K562 (cell line): ENCODE measurements around the gene CLIC1. TPM values are rescaled to one million over a fixed set of nuclear protein-coding genes. Genes with fewer than 3 reads are reported as not detected.

Experiments
- ATAC-seq: fragments of 200-7000 bp; cut with Tn5 transposase; 3 replicates; pipeline ENCODE4 v1.9.1; 2020; ENCODE audit warnings: moderate library complexity
- BruUV-seq: library from RNA; stranded (reverse); fragments of 400-500 nt; replicated peaks from 2 replicates; lab custom pipeline; 2021; lab: Mats Ljungman, UMichigan
- CTCF ChIA-PET: fragments of 300-600 bp; formaldehyde crosslinking; extraction: SDS; loops from one replicate; lab custom pipeline; 2021; ENCODE audit warnings: low intra/inter-chr PET ratio; lab: Yijun Ruan, JAX
- POLR2A ChIA-PET: fragments of 300-600, 350-650 bp; sonication (Branson Sonifier 250); formaldehyde crosslinking; extraction: SDS; loops from one replicate; lab custom pipeline; 2021; ENCODE audit warnings: antibody characterized with exemption, inconsistent platforms; lab: Yijun Ruan, JAX
- DNase-seq, 4 experiments: peaks; one replicate each; pipeline versions ENCODE4 v3.0.0 to v3.0.0-alpha.2; 2011 to 2018; ENCODE audit warnings: low spot score in 3 of 4, mixed read lengths in 3 of 4; ENCODE audit errors: extremely low read depth in 1 of 4
- FAIRE-seq: peaks from 2 replicates; lab custom pipeline; 2011; peaks lifted over from hg19 to GRCh38; lab: Jason Lieb, UNC
- H2AFZ ChIP-seq: 2 replicates; pipeline ENCODE4 v1.6.0; 2011; ENCODE audit warnings: low read depth, low read length, control low read depth, inconsistent platforms
- H3K27ac ChIP-seq: fragments of 200-600 bp; 3 replicates; pipeline ENCODE4 v1.8.0; 2011; ENCODE audit warnings: low read depth, mild to moderate bottlenecking, control low read depth, inconsistent platforms, low read length, moderate library complexity, mixed read lengths; ENCODE audit errors: extremely low read depth
- H3K27me3 ChIP-seq, 2 experiments: fragments of 300-600 bp in 1 of 2; 2 replicates in 1 of 2; 3 replicates in 1 of 2; pipeline versions ENCODE4 v1.6.0 to v1.8.0; 2011; ENCODE audit warnings: inconsistent platforms in 2 of 2, low read length in 2 of 2, mild to moderate bottlenecking in 1 of 2, mixed read lengths in 1 of 2, moderate library complexity in 1 of 2; ENCODE audit not compliant: control insufficient read depth in 2 of 2, insufficient read depth in 2 of 2
- H3K36me3 ChIP-seq: fragments of 300-600 bp; 3 replicates; pipeline ENCODE4 v1.8.0; 2011; ENCODE audit warnings: mild to moderate bottlenecking, low read length, inconsistent platforms; ENCODE audit not compliant: control insufficient read depth, insufficient read depth
- H3K4me1 ChIP-seq, 2 experiments: fragments of 200-600 bp in 1 of 2; replicated peaks in 1 of 2; 2 replicates in 1 of 2; 3 replicates in 1 of 2; pipeline versions ENCODE4 v1.5.1 to v1.8.0; 2011; ENCODE audit warnings: inconsistent platforms in 2 of 2, low read length in 2 of 2, mild to moderate bottlenecking in 1 of 2, mixed read lengths in 1 of 2, moderate library complexity in 1 of 2; ENCODE audit not compliant: control insufficient read depth in 2 of 2, insufficient read depth in 2 of 2
- H3K4me2 ChIP-seq: 2 replicates; pipeline ENCODE4 v1.6.1; 2011; ENCODE audit warnings: low read length, control low read depth, inconsistent platforms, mixed read lengths; ENCODE audit not compliant: insufficient read depth
- H3K4me3 ChIP-seq: fragments of 200-600 bp; sonication (generic), shearing (Covaris generic); 2 replicates; pipeline ENCODE4 v1.5.1; 2016; ENCODE audit warnings: control low read depth, inconsistent platforms
- H3K79me2 ChIP-seq: fragments of 200-600 bp; 3 replicates; pipeline ENCODE4 v1.8.0; 2011; ENCODE audit warnings: low read length, inconsistent platforms; ENCODE audit not compliant: control insufficient read depth, insufficient read depth
- H3K9ac ChIP-seq, 2 experiments: 2 replicates each; pipeline versions ENCODE4 v1.6.0 to v1.6.1; 2011; ENCODE audit warnings: low read depth in 2 of 2, low read length in 2 of 2, control low read depth in 1 of 2, inconsistent platforms in 1 of 2, mild to moderate bottlenecking in 1 of 2, mixed read lengths in 1 of 2; ENCODE audit not compliant: insufficient read depth in 1 of 2
- H3K9me1 ChIP-seq: one replicate; pipeline ENCODE4 v1.6.0; 2011; ENCODE audit warnings: inconsistent platforms, mild to moderate bottlenecking, low read length, moderate library complexity; ENCODE audit not compliant: control insufficient read depth, insufficient read depth
- H3K9me3 ChIP-seq: replicated peaks from 2 replicates; pipeline ENCODE4 v1.5.1; 2011; ENCODE audit warnings: low read depth, low read length, inconsistent platforms; ENCODE audit not compliant: control insufficient read depth, insufficient read depth
- H4K20me1 ChIP-seq: replicated peaks from 2 replicates; pipeline ENCODE4 v1.6.1; 2011; ENCODE audit warnings: low read length, inconsistent platforms, mixed read lengths; ENCODE audit not compliant: control insufficient read depth, insufficient read depth
- ARID2 ChIP-seq: fragments of 450-650 bp; IDR thresholded peaks from 2 replicates; pipeline ENCODE4 v1.6.1; 2017; ENCODE audit warnings: antibody characterized with exemption, mild to moderate bottlenecking
- CBX8 ChIP-seq: fragments of 200-600 bp; sonication (generic); IDR thresholded peaks from 2 replicates; pipeline ENCODE4 v1.6.1; 2012; ENCODE audit warnings: borderline replicate concordance, mixed run types, low read depth, mild to moderate bottlenecking, moderate library complexity, mixed read lengths, low read length, control low read depth, inconsistent platforms; ENCODE audit not compliant: poor library complexity, severe bottlenecking; ENCODE audit errors: extremely low read depth
- CHCHD3 ChIP-seq: fragments of 250-450 bp; sonication (Bioruptor Pico); IDR thresholded peaks from 2 replicates; pipeline ENCODE4 v2.1.2; 2022; ENCODE audit warnings: mild to moderate bottlenecking
- E2F5 ChIP-seq: sonication (generic); formaldehyde crosslinking; IDR thresholded peaks from 2 replicates; pipeline ENCODE4 v1.8.0; 2022; ENCODE audit warnings: mild to moderate bottlenecking, missing genetic modification reagents
- HMGN3 ChIP-seq: IDR thresholded peaks from 2 replicates; pipeline ENCODE4 v1.6.1; 2011; ENCODE audit warnings: borderline replicate concordance, low read depth, mild to moderate bottlenecking, mixed read lengths, low read length; ENCODE audit not compliant: insufficient read length; ENCODE audit errors: extremely low read depth
- HNRNPK ChIP-seq: fragments of 200-400 bp; formaldehyde crosslinking; IDR thresholded peaks from one replicate; pipeline ENCODE4 v1.6.1; 2018; ENCODE audit warnings: mild to moderate bottlenecking, low read depth, low read length; ENCODE audit not compliant: poor library complexity, severe bottlenecking
- KDM5B ChIP-seq: fragments of 200-600 bp; sonication (generic); IDR thresholded peaks from 2 replicates; pipeline ENCODE4 v1.6.1; 2012; ENCODE audit warnings: low read depth, mild to moderate bottlenecking, moderate library complexity, low read length, control low read depth, inconsistent platforms; ENCODE audit not compliant: insufficient replicate concordance
- MAZ ChIP-seq, 2 experiments: fragments of 450-650 bp in 1 of 2; sonication (generic) in 1 of 2; formaldehyde crosslinking; IDR thresholded peaks in 1 of 2; conservative IDR thresholded peaks in 1 of 2; 2 replicates each; pipeline versions ENCODE4 v1.4.0 to v1.5.0; 2020; ENCODE audit warnings: mild to moderate bottlenecking in 1 of 2, missing genetic modification reagents in 1 of 2
- RBFOX2 ChIP-seq: fragments of 200-400 bp; formaldehyde crosslinking; IDR thresholded peaks from 2 replicates; pipeline ENCODE4 v1.6.1; 2017; ENCODE audit warnings: low read depth, mild to moderate bottlenecking, low read length, moderate library complexity
- ZC3H4 ChIP-seq: sonication (generic); formaldehyde crosslinking; IDR thresholded peaks from 2 replicates; pipeline ENCODE4 v1.9.0; 2021; ENCODE audit warnings: missing genetic modification reagents, borderline replicate concordance
- ZNF263 ChIP-seq: sonication (generic); formaldehyde crosslinking; IDR thresholded peaks from 2 replicates; pipeline ENCODE4 v1.8.0; 2022; ENCODE audit warnings: mild to moderate bottlenecking, missing genetic modification reagents, borderline replicate concordance
- WGBS: fragments of 100-300 bp; shearing (Covaris generic); methylation state at CpG from one replicate; pipeline ENCODE4 v1.1.6; 2016; ENCODE audit warnings: low coverage, mixed read lengths; ENCODE audit not compliant: insufficient coverage; ENCODE audit errors: missing lambda C conversion rate; 5-methylcytosine and 5-hydroxymethylcytosine counted together
- in situ Hi-C: fragments of 300-500 bp; cut with MboI; formaldehyde crosslinking; loops from 4 replicates; pipeline ENCODE4 v1.15.0; 2018; ENCODE audit warnings: inconsistent platforms, mixed read lengths
- intact Hi-C: fragments of 100-400 bp; cut with micrococcal nuclease; formaldehyde crosslinking; loops from 2 replicates; pipeline ENCODE4 v1.14.2; 2022
- polyA plus RNA-seq, 8 experiments: library from polyadenylated mRNA; depleted of rRNA in 4 of 8; stranded (reverse) in 5 of 8; unstranded in 3 of 8; fragments of >200 nt; fragmentation: Nextera tagmentation in 2 of 8; fragmentation: Illumina TruSeq in 1 of 8; extraction: Ambion mirVana in 2 of 8; extraction: Trizol in 1 of 8; gene quantifications; 2 replicates each; pipeline versions ENCODE4 v1.2.1 to v1.2.3, GENCODE V29; 2011 to 2014; ENCODE audit warnings: inconsistent platforms in 1 of 8, missing spikeins in 1 of 8
- total RNA-seq, 7 experiments: library from RNA; depleted of rRNA in 6 of 7; stranded (reverse); fragments of >200 nt in 6 of 7; fragmentation: Illumina TruSeq in 2 of 7; extraction: Trizol in 2 of 7; gene quantifications; 2 replicates each; pipeline versions ENCODE4 v1.2.1 to v1.2.3, GENCODE V29; 2011 to 2021; ENCODE audit warnings: low replicate concordance in 1 of 7
- TF ChIP-seq, protein P1 (sequence below): sonication (generic); formaldehyde crosslinking; IDR thresholded peaks from 2 replicates; pipeline ENCODE4 v1.8.1; 2023; ENCODE audit warnings: missing genetic modification reagents, mild to moderate bottlenecking, borderline replicate concordance

Gene CLIC1
- total and polyA plus RNA-seq, 9 of the 15 experiments (the other 6 are each of a cell fraction or from before 2014, with no cell fraction given): 1,267 to 2,419 (median 1,808) TPM

DNA sequence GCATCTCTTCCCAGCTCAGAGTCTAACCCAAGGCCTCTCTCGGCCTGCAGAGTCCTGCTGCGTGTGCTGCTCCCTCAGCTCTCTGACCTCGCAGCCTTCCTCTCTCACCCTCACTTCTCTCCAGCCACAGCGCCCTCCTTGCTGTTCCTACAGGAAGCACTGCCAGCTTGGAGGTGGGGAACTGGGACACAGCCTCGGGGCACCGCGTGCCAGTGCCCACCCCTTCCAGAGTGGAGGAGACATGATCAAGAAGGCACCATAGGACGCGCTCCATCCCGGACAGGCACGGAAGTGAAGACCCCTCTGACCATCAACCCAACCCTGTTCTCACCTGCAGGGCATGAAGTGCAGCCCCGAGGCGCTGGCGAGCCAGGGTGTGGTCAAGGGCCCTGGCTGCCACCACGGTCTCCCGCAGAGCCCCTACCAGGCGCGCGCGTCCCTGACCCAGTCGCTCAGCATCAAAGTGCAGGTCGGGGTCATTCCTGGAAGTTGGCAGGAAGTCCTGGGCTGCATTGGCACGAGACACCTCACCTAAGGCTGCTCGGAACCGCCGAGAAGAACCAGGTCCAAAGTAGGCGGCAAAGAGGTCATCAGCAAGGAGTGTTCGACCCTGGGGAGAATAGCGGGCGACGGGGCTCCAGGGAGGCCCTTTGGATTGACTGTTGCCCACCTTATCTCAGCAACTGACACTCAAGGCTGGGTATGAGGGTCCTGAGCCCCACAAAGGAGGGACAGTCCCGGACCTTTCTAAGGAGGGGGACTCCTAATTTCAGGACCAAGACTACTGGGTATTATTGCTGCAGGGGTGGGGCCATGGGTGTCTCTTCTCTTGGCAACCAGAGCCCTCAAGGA lies 39.5 kb upstream of the CLIC1 start:
- Histone ChIP-seq H2AFZ (0 out of 2 replicates have a peak overlapping the region, but pooled peaks have one; percentile 3), H3K9me1 (peaks cover 6% of the 10 kb centered on the region), H3K9me3 (no peaks in the 10 kb centered on the region), H3K79me2 (no peaks in the 10 kb centered on the region), H3K4me1 (peaks cover 43 to 83% of the 10 kb centered on the region in 2 experiments), H3K4me3 (no peak overlapping the region; the same call in 1 of the 2 replicates), H3K27me3 (no peaks in the 10 kb centered on the region), H3K27ac (peak overlapping the region; percentile 87), H3K36me3 (peaks cover 35% of the 10 kb centered on the region; the same call in 2 of the 3 replicates), H3K9ac (peak overlapping the region; percentile 64 to 88; a peak in 3 of 4 replicates), H4K20me1 (no peaks in the 10 kb centered on the region), H3K4me2 (0 out of 2 replicates have a peak overlapping the region, but pooled peaks have one; percentile 56)
- ATAC-seq (no peak), DNase-seq (no peak), FAIRE-seq (no peak)
- intact Hi-C loops (loop anchor here (2.0 to 10.0 kb wide), 2 partner anchors 19 to 231 kb away; partner anchors contain the start of genes ATP6V1G2, DDX39B, NFKBIL1 and VARS1), in situ Hi-C loops (no loop called here)
- CTCF ChIA-PET: no interaction called here
- 89% methylated on average over 32 of the region's 32 CpGs for WGBS
- POLR2A ChIA-PET: interaction anchor here (0.5 to 8.8 kb wide), 23 partner anchors 9 to 114 kb away, joined by 3 to 38 read pairs (median 5); partner anchors contain the start of genes C6orf47, CLIC1, GPANK1 and HSPA1B
- BruUV-seq: no TSS peak
- TF ChIP-seq CBX8: no peak
- TF ChIP-seq, protein P1, sequence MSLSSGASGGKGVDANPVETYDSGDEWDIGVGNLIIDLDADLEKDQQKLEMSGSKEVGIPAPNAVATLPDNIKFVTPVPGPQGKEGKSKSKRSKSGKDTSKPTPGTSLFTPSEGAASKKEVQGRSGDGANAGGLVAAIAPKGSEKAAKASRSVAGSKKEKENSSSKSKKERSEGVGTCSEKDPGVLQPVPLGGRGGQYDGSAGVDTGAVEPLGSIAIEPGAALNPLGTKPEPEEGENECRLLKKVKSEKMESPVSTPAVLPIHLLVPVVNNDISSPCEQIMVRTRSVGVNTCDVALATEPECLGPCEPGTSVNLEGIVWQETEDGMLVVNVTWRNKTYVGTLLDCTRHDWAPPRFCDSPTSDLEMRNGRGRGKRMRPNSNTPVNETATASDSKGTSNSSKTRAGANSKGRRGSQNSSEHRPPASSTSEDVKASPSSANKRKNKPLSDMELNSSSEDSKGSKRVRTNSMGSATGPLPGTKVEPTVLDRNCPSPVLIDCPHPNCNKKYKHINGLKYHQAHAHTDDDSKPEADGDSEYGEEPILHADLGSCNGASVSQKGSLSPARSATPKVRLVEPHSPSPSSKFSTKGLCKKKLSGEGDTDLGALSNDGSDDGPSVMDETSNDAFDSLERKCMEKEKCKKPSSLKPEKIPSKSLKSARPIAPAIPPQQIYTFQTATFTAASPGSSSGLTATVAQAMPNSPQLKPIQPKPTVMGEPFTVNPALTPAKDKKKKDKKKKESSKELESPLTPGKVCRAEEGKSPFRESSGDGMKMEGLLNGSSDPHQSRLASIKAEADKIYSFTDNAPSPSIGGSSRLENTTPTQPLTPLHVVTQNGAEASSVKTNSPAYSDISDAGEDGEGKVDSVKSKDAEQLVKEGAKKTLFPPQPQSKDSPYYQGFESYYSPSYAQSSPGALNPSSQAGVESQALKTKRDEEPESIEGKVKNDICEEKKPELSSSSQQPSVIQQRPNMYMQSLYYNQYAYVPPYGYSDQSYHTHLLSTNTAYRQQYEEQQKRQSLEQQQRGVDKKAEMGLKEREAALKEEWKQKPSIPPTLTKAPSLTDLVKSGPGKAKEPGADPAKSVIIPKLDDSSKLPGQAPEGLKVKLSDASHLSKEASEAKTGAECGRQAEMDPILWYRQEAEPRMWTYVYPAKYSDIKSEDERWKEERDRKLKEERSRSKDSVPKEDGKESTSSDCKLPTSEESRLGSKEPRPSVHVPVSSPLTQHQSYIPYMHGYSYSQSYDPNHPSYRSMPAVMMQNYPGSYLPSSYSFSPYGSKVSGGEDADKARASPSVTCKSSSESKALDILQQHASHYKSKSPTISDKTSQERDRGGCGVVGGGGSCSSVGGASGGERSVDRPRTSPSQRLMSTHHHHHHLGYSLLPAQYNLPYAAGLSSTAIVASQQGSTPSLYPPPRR (CRISPR knock-in tag): 0 out of 2 replicates have a peak, but pooled peaks have one; percentile 16
- TF ChIP-seq ZC3H4 (CRISPR knock-in tag): peak; percentile 30; the same call in 1 of the 2 replicates
- TF ChIP-seq MAZ (CRISPR knock-in tag; conservative IDR thresholded peaks at IDR 0.05 in 1 of 2, IDR thresholded peaks at IDR 0.05 in 1 of 2): 0 out of 4 replicates have a peak, but pooled peaks of 1 of the 2 experiments have one; percentile 34
- no peak for TF ChIP-seq HNRNPK
- TF ChIP-seq ZNF263 (CRISPR knock-in tag): no peak
- peak; percentile 30 for TF ChIP-seq HMGN3
- 0 out of 2 replicates have a peak, but pooled peaks have one; percentile 18 for TF ChIP-seq CHCHD3 (CRISPR knock-in tag)
- no peak for TF ChIP-seq ARID2
- 0 out of 2 replicates have a peak, but pooled peaks have one; percentile 88 for TF ChIP-seq E2F5 (CRISPR knock-in tag)
- peak; percentile 12 for TF ChIP-seq KDM5B
- TF ChIP-seq RBFOX2: 0 out of 2 replicates have a peak, but pooled peaks have one; percentile 29
